Lung (tissue), 12 donors: Measurements from ENCODE around the gene UNC5A. TPM values are rescaled to one million over a fixed set of nuclear protein-coding genes. Genes with fewer than 3 reads are reported as not detected.

Experiments
- ATAC-seq: fragments of 200-7000 bp; cut with Tn5 transposase; one replicate; pipeline ENCODE4 v1.9.1; 2020; ENCODE audit warnings: moderate number of reproducible peaks; ENCODE audit not compliant: insufficient read depth, low FRiP score
- DNase-seq, 3 donors: peaks; one replicate each; pipeline ENCODE4 v3.0.0-alpha.2; 2013 to 2017
- H3K27ac ChIP-seq, 2 donors: one replicate each; pipeline ENCODE4 v1.5.1; 2013; ENCODE audit warnings: mild to moderate bottlenecking in 2 of 2, moderate library complexity in 2 of 2, control low read depth in 1 of 2, inconsistent platforms in 1 of 2, low read depth in 1 of 2, low read length in 1 of 2
- H3K27me3 ChIP-seq, 3 donors: one replicate each; pipeline ENCODE4 v1.5.1; 2013; ENCODE audit warnings: low read length in 2 of 3; ENCODE audit not compliant: control insufficient read depth in 3 of 3, insufficient read depth in 3 of 3
- H3K36me3 ChIP-seq, 4 donors: one replicate each; pipeline ENCODE4 v1.5.1; 2013; ENCODE audit warnings: low read length in 4 of 4, mild to moderate bottlenecking in 1 of 4, moderate library complexity in 1 of 4; ENCODE audit not compliant: control insufficient read depth in 4 of 4, insufficient read depth in 4 of 4
- H3K4me1 ChIP-seq, 5 donors: one replicate each; pipeline ENCODE4 v1.5.1; 2013; ENCODE audit warnings: low read length in 5 of 5, mild to moderate bottlenecking in 2 of 5, moderate library complexity in 1 of 5; ENCODE audit not compliant: control insufficient read depth in 5 of 5, insufficient read depth in 5 of 5
- H3K4me3 ChIP-seq: one replicate; pipeline ENCODE4 v1.5.1; 2013; ENCODE audit warnings: mild to moderate bottlenecking, control low read depth, moderate library complexity
- H3K9ac ChIP-seq, 2 donors: one replicate each; pipeline ENCODE4 v1.5.1; 2013; ENCODE audit warnings: low read length in 2 of 2, control low read depth in 1 of 2; ENCODE audit not compliant: insufficient read depth in 1 of 2
- H3K9me3 ChIP-seq, 4 donors: one replicate each; pipeline ENCODE4 v1.5.1; 2013; ENCODE audit warnings: low read length in 3 of 4, mild to moderate bottlenecking in 1 of 4, moderate library complexity in 1 of 4; ENCODE audit not compliant: control insufficient read depth in 4 of 4, insufficient read depth in 3 of 4
- CTCF ChIP-seq: IDR thresholded peaks from 2 replicates; pipeline ENCODE4 v1.5.1; 2012; ENCODE audit warnings: mild to moderate bottlenecking; ENCODE audit errors: control extremely low read depth, extremely low read depth
- WGBS, 2 donors: extraction: QIAGEN DNeasy Blood & Tissue Kit; methylation state at CpG; one replicate each; pipeline ENCODE4 v1.1.7; 2013; 5-methylcytosine and 5-hydroxymethylcytosine counted together
- polyA plus RNA-seq, 2 donors: library from polyadenylated mRNA; stranded (reverse); fragments of 200-250 nt; gene quantifications; one replicate each; pipeline ENCODE4 v1.2.1, GENCODE V29; 2013
- total RNA-seq, 2 donors: library from RNA; depleted of rRNA in 1 of 2; stranded (reverse); fragments of >200 nt in 1 of 2; gene quantifications; one replicate each; pipeline ENCODE4 v1.2.1, GENCODE V29; 2014 to 2021
- donor health status: control.
- donor health status: control.
- donor health status: Bipolar disorder and iron deficiency.
- donor health status: healthy.
- donor health status: DM: yes; HTN: yes; CAD: no.

UNC5A gene
- total and polyA plus RNA-seq, 4 donors: 0.08 to 0.40 (median 0.13) TPM

- H3K36me3 ChIP-seq: no peaks in the 10 kb centered on the region
- TF ChIP-seq CTCF: no peak
- H3K9ac ChIP-seq: no peak overlapping the region
- DNase-seq (no peak), ATAC-seq (no peak)
- peaks cover 0 to 3% (median 0%) of the 10 kb centered on the region in 5 donors for H3K4me1 ChIP-seq
- H3K4me3 ChIP-seq: no peak overlapping the region
- WGBS, 2 donors: 90 to 91% methylated on average over 27 of the region's 27 CpGs
- no peak overlapping the region for H3K27ac ChIP-seq
- no peaks in the 10 kb centered on the region for H3K27me3 ChIP-seq
- H3K9me3 ChIP-seq: no peaks in the 10 kb centered on the region
These were observed 77.9 kb downstream of the UNC5A start for GRCh38 chr5:176888016-176888864.

GRCh38 chr5:176888865-176889165 is 78.5 kb downstream of the UNC5A start:
- Histone ChIP-seq H3K27me3 (no peaks in the 10 kb centered on the region), H3K36me3 (no peaks in the 10 kb centered on the region), H3K9ac (no peak overlapping the region), H3K4me1 (peaks cover 0 to 3% (median 0%) of the 10 kb centered on the region in 5 donors), H3K4me3 (no peak overlapping the region), H3K9me3 (no peaks in the 10 kb centered on the region), H3K27ac (no peak overlapping the region)
- TF ChIP-seq CTCF: no peak
- DNase-seq (no peak), ATAC-seq (no peak)
- 79 to 95% methylated on average over 1 of the region's 1 CpG for WGBS, 2 donors

- no peak overlapping the region for H3K27ac ChIP-seq
- DNase-seq: no peak
- no peak overlapping the region for H3K4me3 ChIP-seq
- TF ChIP-seq CTCF: no peak
- no peaks in the 10 kb centered on the region for H3K9me3 ChIP-seq
- no peak for ATAC-seq
- 93% methylated on average over 24 of the region's 24 CpGs for WGBS, 2 donors
- H3K36me3 ChIP-seq: no peaks in the 10 kb centered on the region
- H3K9ac ChIP-seq: no peak overlapping the region
- no peaks in the 10 kb centered on the region for H3K27me3 ChIP-seq
- H3K4me1 ChIP-seq: peaks cover 0 to 3% (median 0%) of the 10 kb centered on the region in 5 donors
These were observed 79.2 kb downstream of the UNC5A start for GRCh38 chr5:176889321-176890280.
